ENCODE results near the gene HLA-DQA2.
"Not testable (repeated sequence)": the region's sequence is repeated elsewhere in the genome, so short reads cannot be mapped to it uniquely, and the experiment has no call there.

The HLA-DQA2 gene

GRCh38 chr6:32741031-32741960 is at the start of gene HLA-DQA2:
TSS of gene HLA-DQA2 (plus strand) at chr6:32741391. CDS start at chr6:32741444, 53 bp downstream.
- no peak for DNase-seq (ENCODE audit: low read depth in 2 of 2)

- DNase-seq (ENCODE audit: low read depth in 2 of 2): peak; percentile 15 to 25
Observed at GRCh38 chr6:32692019-32692418, 49.2 kb upstream of the HLA-DQA2 start.

- no peak for DNase-seq (ENCODE audit: low read depth in 2 of 2)
Observed at GRCh38 chr6:32697031-32697430, 44.2 kb upstream of the HLA-DQA2 start.

GRCh38 chr6:32700391-32701040 is 40.7 kb upstream of the HLA-DQA2 start:
- DNase-seq (ENCODE audit: low read depth in 2 of 2): peak in 1 of 2 donors; percentile 12

- DNase-seq (ENCODE audit: low read depth in 2 of 2): no peak
Observed at GRCh38 chr6:32703347-32703746, 37.8 kb upstream of the HLA-DQA2 start.

GRCh38 chr6:32705164-32705563 is 36.0 kb upstream of the HLA-DQA2 start:
- DNase-seq (ENCODE audit: low read depth in 2 of 2): not testable (repeated sequence)

GRCh38 chr6:32709625-32710024 is 31.6 kb upstream of the HLA-DQA2 start:
- DNase-seq (ENCODE audit: low read depth in 2 of 2): no peak

- DNase-seq (ENCODE audit: low read depth in 2 of 2): no peak
Observed at GRCh38 chr6:32713241-32713640, 27.9 kb upstream of the HLA-DQA2 start.

- DNase-seq (ENCODE audit: low read depth in 2 of 2): no peak
Observed at GRCh38 chr6:32716396-32716795, 24.8 kb upstream of the HLA-DQA2 start.

GRCh38 chr6:32718879-32719278 is 22.3 kb upstream of the HLA-DQA2 start:
- no peak for DNase-seq (ENCODE audit: low read depth in 2 of 2)

- no peak for DNase-seq (ENCODE audit: low read depth in 2 of 2)
Observed at GRCh38 chr6:32738126-32738525, 3.1 kb upstream of the HLA-DQA2 start.

- DNase-seq (ENCODE audit: low read depth in 2 of 2): no peak
Observed at GRCh38 chr6:32742374-32742773, 1.2 kb downstream of the HLA-DQA2 start.

GRCh38 chr6:32744776-32745175 is 3.6 kb downstream of the HLA-DQA2 start:
- DNase-seq (ENCODE audit: low read depth in 2 of 2): no peak

- DNase-seq (ENCODE audit: low read depth in 2 of 2): not testable (repeated sequence)
Observed at GRCh38 chr6:32745649-32746048, 4.5 kb downstream of the HLA-DQA2 start.

GRCh38 chr6:32752580-32752979 is 11.4 kb downstream of the HLA-DQA2 start:
- DNase-seq (ENCODE audit: low read depth in 2 of 2): no peak

GRCh38 chr6:32759669-32760068 is 18.5 kb downstream of the HLA-DQA2 start:
- DNase-seq (ENCODE audit: low read depth in 2 of 2): no peak

- DNase-seq (ENCODE audit: low read depth in 2 of 2): no peak
Observed at GRCh38 chr6:32761072-32761471, 19.9 kb downstream of the HLA-DQA2 start.

- no peak for DNase-seq (ENCODE audit: low read depth in 2 of 2)
Observed at GRCh38 chr6:32761548-32761947, 20.4 kb downstream of the HLA-DQA2 start.

- no peak for DNase-seq (ENCODE audit: low read depth in 2 of 2)
Observed at GRCh38 chr6:32763421-32763820, 22.2 kb downstream of the HLA-DQA2 start, which contains the start of gene HLA-DQB2. TSS of gene HLA-DQB2 (minus strand) at chr6:32763532. CDS start at chr6:32763470, 62 bp downstream.

- DNase-seq (ENCODE audit: low read depth in 2 of 2): no peak
Observed at GRCh38 chr6:32764048-32764447, 22.9 kb downstream of the HLA-DQA2 start.

GRCh38 chr6:32772656-32773055 is 31.5 kb downstream of the HLA-DQA2 start:
- DNase-seq (ENCODE audit: low read depth in 2 of 2): no peak

GRCh38 chr6:32774426-32774825 is 33.2 kb downstream of the HLA-DQA2 start:
- DNase-seq (ENCODE audit: low read depth in 2 of 2): no peak

- DNase-seq (ENCODE audit: low read depth in 2 of 2): no peak
Observed at GRCh38 chr6:32775071-32775470, 33.9 kb downstream of the HLA-DQA2 start.
